Right renal pelvis (tissue), 4 donors: ENCODE results near the gene VASH1. TPM values are rescaled to one million over a fixed set of nuclear protein-coding genes. Genes with fewer than 3 reads are reported as not detected.
A peak's percentile ranks its signal among the peaks of the same experiment; 100 is the strongest.

Experiments used
- DNase-seq, 4 donors: peaks; one replicate each; pipeline ENCODE4 v3.0.0-alpha.2; 2013; ENCODE audit warnings: low read depth in 4 of 4, low spot score in 3 of 4, missing footprints in 1 of 4
- polyA plus RNA-seq, 4 donors: library from polyadenylated mRNA; unstranded; fragments of 120-200 nt; gene quantifications; one replicate each; pipeline ENCODE4 v1.2.1, GENCODE V29; 2013; ENCODE audit not compliant: insufficient read length in 4 of 4

The VASH1 gene
- polyA plus RNA-seq, 4 donors: 34.5 to 38.0 (median 35.5) TPM

DNA sequence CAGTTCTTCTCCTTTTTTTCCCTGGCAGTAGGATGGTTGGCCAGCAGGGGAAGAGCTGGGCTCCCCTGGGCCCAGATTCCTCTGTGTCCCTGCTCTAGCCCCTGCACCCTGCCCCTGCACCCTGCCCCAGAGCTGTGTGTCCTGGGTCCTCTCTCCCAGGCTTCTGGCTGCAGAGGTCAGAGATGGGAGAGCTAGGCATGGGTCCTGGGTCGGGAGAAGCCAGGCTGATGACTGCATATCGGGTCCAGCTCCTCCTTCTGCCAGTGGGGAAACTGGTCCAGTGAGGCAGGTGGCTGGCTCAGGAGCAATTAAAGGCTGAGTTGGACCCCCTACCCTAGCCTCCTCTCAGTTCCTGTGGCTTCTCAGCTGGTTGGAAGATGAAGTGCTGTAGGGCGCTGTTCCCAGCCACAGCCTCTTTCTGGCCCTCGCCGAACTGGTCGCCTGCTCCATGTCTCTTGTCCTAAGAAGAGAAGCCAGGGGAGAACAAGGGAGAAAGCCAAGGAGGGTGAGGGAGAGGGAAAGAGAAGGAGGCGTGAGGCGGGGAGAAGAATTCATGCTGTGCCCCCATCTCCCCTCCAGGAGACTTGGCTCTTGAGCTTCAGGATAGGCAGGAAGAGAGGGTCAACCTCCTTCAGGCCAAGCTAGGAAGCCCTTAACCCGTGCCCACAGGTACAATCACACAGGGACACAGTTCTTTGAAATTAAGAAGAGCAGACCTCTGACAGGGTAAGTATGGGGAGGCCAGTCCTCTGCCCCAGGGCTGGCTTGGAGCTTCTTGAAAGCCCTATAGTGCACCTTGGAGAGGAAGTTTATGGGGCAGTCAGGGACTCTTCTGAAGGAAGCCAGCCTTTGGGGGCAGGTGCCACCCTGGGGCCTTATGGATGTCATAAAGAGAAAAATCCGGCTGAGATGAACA lies 9.5 kb downstream of the VASH1 start:
- no peak for DNase-seq

DNA sequence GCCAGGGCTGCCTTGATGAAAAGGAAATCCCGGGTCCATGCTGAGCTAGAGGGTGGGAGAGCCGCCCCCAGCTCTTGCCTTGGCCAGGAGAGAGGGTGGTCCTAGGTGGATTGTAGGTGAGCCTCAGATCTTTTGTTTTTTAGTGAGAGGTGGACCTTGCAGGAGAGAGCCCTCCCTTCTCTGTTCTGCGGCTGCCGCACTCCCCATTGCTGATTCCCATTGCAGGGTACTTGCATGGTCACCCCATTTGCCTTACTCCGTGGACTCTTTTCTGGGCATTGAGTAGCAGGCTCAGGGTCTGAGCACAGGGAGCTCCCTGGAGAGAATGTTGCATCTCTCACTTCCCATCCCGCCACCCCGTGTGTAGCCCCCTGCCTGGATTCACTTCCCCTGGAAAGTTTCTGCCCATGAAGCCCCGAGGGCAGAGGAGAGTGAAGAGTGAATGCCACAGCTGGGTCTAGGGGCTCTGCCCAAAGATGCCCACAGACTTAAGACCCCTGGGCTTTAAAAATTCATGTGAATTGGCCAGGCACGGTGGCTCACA lies 10.2 kb downstream of the VASH1 start:
- DNase-seq: no peak

DNA sequence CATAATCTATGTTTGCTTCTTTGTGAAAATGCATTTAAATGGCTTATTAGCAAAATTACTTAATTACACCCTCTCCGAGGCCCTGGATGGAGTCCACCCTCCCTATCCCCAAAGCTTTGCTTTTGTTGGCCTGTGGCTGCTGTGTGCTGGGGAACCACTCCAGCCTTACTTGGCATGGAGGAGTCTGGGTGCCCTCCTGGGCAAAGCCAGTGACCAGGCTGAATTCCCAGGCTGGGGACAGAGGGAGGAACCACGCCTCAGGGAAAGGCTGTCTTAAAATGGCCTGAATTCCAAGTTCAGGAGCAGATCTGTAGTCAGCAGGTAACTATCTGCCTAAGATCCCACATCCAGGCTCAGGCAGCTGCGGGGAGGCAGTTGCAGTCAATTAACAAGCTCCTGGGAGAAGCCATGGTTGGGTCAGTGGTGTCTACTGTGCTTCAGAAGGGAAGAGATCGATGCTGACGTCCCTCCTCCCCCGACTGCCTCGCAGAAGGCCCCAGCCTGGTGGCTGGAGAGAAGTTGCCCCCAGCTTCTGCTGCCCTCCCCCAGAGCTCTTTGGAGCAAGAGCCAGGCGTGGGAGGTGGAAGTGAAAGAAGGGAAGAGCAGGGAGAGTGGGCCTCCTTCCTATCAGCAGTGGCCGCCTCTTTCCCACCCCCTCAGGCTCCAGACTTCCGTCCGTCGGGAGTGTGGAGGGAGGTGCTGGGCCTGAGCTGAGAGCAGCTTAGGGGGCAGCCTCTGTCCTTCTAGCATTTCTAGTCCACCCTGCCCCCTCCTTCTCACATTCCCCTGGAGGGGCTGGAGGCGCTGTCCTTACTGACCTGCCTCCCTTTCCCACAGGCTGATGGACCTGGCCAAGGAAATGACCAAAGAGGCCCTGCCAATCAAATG lies 11.3 kb downstream of the VASH1 start:
- peak in 2 of 4 donors; percentile 80 to 83 for DNase-seq

DNA sequence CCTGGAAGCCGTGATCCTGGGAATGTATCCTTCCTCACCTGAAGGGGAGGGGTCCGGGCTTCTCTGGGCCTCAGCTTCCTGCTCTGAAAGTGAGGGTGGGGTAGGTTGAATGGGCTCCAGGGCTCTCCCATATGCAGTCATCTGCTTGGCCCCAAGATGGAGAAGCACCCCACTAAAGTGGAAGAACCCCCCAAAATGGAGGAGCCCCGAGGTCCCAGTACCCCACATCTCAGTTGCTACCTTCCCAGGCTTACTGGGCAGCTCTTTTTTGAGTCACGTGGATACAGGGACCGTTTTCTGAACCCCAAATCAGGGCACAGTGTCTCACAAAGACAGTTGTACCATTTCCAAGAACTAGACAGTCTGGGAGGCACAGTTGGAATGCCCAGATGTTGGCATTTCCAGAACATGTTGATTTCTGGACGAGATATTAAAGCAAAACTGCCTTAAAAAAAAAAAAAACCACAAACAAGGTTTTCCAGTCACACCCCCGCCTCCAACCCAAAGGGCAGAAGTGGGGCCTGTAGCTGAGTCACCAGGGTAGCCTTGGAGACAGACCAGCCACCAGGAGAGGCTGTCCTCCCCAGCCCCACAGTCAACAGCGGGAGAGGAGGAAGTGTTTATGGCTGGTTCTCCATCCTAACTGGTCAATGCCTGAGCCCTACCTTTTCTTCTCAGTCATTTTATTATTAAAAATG lies 12.1 kb downstream of the VASH1 start:
- DNase-seq: no peak

DNA sequence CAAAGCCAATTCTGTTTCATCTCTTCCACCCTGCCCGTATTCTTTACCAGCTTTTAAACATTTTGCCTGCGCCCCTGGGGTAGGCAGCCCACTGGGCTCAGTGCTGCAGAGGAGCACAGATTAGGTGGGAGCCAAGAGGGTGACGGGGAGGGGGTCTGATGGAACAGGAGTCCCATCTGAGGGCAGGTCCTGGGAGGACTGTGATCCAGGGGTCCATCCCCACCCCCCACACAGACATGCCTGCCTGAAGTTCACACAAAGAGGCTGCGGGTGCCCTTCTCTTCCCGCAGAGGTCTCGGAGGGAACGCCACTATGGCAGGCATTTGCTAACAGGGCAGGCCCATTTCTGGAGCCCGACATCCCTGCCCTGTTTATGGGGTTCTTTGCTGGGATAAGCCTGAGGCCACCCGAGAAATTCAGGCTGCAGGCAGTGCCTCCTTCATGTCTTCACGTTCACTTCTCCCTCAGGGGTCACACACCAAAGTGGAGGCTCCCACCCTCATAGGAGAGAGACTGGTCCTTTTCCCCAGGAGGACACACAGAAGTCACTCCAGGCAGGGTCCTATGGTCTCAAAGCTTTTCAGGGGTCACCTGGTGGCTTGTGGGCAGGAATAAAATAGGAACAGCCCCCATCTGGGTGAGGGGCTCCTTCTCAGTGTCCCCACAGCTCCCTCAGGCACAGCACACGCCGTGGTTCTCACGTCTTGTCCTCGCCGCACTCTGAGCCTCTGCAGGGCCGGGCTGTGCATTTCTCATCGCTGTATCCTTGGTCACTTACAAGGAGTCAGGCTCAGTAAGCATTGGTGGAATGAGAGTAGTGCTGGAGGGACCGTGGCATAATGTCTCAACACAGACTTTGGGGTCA lies 12.9 kb downstream of the VASH1 start:
- DNase-seq: no peak

DNA sequence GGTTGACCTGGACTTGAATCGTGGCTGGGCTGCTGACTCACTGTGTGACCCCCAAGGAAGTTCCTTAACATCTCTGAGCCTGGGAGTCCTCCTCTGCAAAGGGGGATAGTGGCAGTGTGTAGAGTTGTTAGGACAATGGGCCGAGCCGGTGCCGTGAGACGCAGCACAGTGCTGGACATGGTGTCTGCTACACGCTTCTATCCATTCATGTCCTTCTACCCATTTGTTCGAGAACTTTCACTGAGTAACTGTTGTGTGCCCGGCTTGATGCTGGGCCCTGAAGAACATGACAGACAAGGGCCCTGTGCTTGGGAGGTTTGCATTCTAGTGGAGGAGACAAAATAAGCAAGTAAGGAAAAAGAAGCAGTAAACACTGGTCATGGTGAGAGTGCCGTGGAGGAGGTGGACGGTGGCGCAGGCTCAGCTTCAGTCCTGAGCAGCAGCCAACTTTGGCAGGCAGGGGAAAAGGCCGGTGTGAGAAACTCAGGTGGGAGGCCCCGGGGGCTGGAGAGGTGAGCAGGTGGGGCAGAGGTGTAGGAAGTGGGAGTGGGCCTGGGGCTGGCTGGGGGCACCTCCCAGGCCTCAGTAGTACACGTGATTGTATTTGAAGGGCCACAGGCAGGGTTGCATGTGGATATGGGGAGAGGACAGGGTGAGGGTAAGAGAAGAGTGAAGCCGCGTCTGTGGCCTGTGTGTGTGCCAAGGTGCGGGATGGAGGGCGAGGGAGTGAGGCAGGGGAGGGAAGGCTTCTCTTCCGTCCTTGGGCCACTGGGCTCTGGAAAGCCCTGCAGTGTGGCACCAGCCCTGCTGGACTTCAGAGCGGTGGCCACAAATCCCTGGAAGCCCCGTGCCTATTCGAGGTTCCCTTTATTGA lies 13.8 kb downstream of the VASH1 start:
- DNase-seq: no peak

DNA sequence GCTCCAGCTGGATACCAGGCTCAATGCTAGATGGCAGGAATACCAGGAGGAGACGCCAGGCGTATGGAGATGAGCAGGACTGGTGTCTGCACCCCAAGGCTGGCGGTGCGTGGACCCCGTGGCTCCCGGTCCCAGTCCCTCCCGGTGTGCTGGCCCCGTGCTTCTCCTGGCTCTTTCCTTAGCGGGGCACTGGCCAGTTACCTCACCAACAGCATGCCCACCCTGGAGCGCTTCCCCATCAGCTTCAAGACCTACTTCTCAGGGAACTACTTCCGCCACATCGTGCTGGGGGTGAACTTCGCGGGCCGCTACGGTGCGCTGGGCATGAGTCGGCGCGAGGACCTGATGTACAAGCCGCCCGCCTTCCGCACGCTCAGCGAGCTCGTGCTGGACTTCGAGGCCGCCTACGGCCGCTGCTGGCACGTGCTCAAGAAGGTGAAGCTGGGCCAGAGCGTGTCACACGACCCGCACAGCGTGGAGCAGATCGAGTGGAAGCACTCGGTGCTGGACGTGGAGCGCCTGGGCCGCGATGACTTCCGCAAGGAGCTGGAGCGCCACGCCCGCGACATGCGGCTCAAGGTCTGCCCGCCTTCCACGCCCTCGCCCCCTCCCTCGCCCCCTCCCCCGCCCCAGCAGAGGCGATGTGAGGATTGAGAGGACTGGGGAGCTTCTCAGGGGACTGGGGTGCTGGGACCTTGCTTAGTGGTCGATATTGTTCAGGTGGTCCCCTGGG lies 14.6 kb downstream of the VASH1 start:
- no peak for DNase-seq

DNA sequence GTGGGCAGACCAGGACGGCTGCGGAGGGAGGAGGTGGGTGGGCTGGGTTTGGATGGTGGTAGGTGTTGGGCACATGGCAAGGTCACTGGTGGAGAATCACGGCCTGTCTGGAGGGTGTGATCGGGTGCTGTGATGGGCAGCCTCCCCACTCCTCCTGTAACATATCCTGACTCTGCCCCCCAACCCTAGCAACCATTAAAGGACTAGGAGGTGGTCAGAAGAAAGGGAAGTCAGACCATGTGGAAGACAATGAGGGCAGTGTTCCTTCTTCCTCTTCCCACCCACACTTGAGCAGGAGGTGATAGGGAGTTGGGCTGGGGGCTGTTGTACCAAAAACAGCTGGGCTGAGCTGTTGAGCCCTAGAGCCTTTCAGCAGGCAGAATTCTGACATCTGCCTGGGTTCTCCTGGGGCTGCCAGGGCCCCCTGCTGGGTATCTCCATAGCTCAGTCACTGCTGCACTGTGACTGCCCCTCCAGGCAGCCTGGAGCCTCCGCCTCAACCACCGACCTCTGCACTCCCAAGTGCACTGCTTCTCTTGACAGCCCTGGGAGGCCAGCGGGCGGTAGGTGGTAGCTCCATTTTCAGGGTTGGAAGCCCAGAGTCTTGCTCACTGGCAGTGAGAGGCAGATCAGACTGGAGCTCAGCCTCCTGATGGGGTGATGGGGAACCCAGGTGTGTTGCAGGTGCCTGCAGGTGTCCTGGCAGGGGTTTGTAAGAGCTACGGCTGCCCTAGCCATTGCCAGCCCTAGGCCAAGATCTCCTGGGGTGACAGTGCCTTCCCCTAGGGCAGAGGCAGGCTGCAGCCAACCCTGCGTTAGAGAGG lies 15.4 kb downstream of the VASH1 start:
- no peak for DNase-seq

DNA sequence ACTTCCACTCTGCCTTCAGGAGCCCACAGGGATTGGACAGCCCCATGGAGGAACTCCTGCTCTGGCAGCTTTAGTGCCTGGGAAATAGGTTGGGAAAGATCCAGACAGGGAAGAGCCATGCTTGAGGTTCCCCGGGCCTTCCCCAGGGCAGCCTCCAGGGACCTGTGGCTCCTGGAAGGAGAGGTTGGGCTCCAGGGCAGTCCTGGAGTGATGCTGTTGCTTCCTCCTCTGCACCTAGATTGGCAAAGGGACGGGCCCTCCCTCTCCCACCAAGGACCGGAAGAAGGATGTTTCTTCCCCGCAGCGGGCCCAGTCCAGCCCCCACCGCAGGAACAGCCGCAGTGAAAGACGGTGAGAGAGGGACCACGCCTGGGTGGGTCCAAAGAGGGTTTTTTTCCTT lies 16.5 kb downstream of the VASH1 start:
- no peak for DNase-seq

DNA sequence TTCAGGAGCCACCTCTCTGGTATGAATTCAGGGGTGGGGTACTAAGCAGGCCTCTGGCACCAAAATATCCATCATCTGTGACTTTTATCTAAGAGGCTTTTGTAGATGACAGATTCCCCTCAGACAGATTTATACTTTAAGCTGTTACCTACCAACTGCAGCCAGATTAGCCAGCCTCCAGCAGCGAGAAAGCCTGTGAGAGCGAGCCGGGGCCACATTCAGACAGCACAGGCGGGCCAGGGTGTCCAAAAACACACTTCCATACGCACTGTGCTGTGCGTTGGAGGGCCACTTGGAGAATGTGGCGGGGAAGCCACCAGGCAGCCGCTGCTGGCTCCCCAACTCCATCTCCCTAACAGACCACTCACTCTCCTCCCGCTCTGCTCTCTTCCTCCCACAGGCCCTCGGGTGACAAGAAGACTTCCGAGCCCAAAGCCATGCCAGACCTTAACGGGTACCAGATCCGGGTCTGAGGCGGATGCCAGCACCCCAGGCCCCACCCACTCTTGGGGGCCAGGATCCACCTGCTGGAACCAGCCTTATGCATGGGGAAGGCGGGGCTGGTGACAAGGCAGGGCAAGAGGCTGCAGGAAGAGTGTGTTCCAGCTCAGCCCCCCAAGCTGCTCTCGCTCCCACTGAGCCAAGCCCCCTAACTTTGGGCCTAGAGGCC lies 17.4 kb downstream of the VASH1 start:
- no peak for DNase-seq

DNA sequence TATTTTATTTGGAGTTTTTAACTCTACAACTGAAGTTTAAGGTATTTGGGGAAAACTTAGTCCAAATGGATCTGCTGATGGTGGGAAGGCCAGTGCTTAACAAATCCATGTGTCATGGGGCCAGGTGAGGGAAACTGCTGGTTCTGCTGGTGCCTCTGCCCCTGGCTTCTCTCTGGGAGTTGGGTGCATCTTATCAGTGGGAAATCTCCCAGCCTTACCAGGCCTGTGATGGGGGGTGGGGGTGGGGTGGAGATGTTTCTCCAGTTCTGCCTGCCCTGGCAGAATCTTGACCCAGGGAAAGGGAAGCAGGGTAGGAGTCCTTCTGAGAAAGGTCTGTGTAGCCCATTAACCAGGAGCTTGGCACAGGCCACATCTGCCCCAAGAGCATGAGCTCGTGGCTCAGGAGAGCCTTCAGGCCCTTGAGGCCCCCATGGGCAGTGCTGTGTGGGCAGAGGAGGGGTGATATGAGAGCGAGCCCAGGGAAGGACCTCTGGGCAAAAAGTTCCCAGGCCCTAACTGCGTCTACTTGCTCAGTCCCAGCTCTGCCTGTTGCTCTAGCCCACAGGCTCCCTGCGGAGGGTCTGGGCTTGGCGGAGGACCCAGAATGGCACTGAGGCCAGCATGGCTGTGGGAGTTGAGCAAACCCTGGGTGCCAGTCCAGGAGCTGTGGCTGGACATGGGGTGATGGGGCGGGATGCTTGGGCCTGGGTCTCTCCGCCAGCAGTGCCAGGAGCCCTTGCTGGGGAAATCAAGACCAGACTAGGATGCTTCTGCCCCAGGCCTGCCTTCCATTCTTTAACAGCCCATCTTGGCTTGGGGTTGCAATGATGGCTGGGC lies 18.2 kb downstream of the VASH1 start:
- no peak for DNase-seq

DNA sequence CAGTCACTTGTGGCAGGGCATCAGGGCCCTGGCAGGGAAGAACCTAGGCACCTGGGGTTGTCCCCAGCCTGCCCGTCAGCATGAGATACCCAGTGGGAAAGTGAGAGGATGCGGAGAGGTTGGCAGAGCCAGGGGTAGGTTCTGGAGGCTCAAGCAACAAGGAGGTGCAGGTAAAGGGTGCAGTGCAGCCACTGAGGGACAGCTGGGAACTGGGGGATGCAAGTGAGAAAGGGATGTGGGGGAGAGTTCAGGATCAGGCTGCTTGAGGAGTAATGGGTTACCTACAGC lies 18.7 kb downstream of the VASH1 start:
- DNase-seq: no peak

DNA sequence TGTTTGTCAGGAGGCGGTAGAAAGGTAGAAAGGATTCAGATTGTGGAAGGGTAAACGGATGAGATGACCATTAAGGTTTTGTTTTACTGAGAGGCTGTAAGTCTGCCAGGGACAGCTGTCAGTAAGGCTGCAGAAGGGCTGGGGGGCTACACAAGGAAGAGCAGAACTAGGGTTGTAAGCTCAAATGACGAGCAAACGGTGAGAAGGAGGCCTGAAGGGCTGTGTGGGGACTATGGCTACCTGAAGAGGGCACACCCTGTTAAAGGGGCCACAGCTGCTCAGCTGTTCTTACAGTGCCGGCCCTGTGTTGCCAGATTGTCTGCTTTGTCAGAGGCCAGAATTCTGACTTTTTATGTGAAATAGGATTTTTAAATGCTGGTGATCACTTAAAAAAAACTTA lies 19.1 kb downstream of the VASH1 start:
- no peak for DNase-seq

DNA sequence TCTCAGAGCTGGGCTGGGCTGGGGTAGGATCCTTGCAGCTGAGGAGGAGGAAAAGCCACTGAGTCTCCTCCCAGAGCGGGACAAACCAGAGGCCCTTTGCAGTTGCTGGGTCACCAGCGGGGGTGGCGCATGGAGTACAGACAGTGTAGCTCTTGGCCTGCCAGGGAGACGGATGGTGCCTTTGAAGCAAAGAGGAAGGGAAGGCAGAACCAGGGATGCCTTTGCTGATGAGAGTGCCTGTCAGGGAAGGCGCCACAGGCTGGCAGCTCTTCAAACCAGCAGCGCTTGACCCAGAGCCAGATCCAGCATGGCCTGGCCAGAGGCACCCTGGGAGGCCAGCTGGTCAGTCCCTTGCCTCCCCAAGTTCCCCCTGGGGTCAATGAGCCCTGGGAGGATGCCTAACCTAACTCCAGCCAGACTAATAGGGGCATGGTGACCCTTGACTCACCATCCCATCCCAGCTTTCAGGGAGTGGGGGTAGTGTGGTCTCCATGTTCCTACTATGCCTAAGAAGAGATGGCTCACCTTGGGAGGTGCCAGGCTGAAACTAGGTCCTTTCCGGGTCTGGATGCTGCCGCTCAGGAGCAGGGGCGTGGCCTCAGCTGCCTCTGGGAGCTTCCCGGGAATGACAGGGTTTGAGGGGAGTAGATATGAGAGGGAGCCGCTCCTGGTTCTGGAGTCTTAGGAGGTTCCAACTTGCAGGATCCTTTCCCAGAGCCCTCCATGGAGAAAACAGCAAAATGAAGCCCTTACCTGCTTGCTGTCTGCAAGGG lies 19.8 kb downstream of the VASH1 start:
- DNase-seq: no peak

DNA sequence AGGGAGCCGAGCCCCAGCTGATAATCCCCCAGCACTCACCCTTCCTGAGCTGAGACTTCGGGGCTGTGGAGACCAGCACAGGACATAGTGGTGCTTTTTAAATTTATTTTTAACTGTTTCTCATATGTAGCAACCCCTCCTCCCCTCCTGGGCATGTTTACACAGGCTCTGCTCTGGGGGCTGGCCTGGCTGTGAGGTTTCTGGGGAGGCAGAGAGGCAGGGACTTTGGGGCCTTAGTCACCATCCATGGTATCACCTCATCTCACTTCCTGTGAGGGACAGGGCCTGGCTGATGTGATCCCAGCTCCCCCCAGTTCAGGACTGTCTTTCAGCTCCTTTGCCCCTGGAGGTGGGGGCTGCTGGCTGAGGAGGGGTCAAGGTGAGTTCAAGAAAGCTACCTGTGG lies 20.4 kb downstream of the VASH1 start:
- DNase-seq: no peak
